Neutrophil (primary cell): Measurements from ENCODE around the gene MANF.
"Not testable (repeated sequence)": the region's sequence is repeated elsewhere in the genome, so short reads cannot be mapped to it uniquely, and the experiment has no call there.

Source experiments
- H3K27ac ChIP-seq: fragments of 200-600 bp; sonication (generic); 2 replicates; pipeline ENCODE4 v1.5.1; 2016; ENCODE audit warnings: mild to moderate bottlenecking, moderate library complexity
- H3K27me3 ChIP-seq: fragments of 200-600 bp; sonication (generic); 2 replicates; pipeline ENCODE4 v1.6.0; 2016; ENCODE audit warnings: mild to moderate bottlenecking
- H3K36me3 ChIP-seq: fragments of 200-600 bp; sonication (generic); 2 replicates; pipeline ENCODE4 v1.5.1; 2017
- H3K4me1 ChIP-seq, 2 experiments: fragments of 200-600 bp in 1 of 2; sonication (generic) in 1 of 2; 1 replicate in 1 of 2; 2 replicates in 1 of 2; pipeline versions ENCODE4 v1.5.1 to v1.6.1; 2013 to 2016; ENCODE audit warnings: low read depth in 1 of 2, low read length in 1 of 2, mild to moderate bottlenecking in 1 of 2, moderate library complexity in 1 of 2; ENCODE audit not compliant: control insufficient read depth in 1 of 2, insufficient read depth in 1 of 2
- H3K4me3 ChIP-seq, 2 experiments: fragments of 200-600 bp in 1 of 2; sonication (generic) in 1 of 2; 1 replicate in 1 of 2; 2 replicates in 1 of 2; pipeline ENCODE4 v1.5.1; 2013 to 2016; ENCODE audit warnings: low read depth in 1 of 2, low read length in 1 of 2, mild to moderate bottlenecking in 1 of 2, moderate library complexity in 1 of 2
- H3K9me3 ChIP-seq: fragments of 200-600 bp; sonication (generic); 2 replicates; pipeline ENCODE4 v1.5.1; 2016
- TF ChIP-seq, protein P1 (sequence below): fragments of 200-600 bp; sonication (generic); IDR thresholded peaks from 2 replicates; pipeline ENCODE4 v1.5.1; 2016; ENCODE audit warnings: antibody characterized with exemption

MANF gene

DNA sequence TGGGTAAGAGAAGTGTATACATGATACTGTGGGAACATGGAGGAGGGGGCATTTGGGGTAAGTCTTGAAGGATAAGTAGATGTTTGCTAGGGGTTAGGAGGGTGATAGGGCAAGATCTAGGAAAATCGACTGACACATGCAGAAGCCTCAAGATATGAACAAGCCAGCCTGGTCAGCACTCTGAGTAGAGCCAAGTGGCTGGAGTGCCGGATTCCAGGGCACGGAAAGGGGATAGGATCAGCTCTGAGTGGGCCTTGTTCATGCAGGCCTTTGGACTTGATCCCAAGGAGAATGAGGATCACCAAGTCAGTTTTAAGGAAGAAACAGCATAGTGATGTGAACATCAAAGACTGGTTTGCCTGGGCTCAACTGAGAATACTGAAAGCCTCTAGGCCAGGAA lies 24.3 kb upstream of the MANF start:
- no peaks in the 10 kb centered on the region for H3K9me3 ChIP-seq
- H3K27me3 ChIP-seq, result no peaks in the 10 kb centered on the region
- no peak overlapping the region for H3K4me3 ChIP-seq
- TF ChIP-seq, protein P1, sequence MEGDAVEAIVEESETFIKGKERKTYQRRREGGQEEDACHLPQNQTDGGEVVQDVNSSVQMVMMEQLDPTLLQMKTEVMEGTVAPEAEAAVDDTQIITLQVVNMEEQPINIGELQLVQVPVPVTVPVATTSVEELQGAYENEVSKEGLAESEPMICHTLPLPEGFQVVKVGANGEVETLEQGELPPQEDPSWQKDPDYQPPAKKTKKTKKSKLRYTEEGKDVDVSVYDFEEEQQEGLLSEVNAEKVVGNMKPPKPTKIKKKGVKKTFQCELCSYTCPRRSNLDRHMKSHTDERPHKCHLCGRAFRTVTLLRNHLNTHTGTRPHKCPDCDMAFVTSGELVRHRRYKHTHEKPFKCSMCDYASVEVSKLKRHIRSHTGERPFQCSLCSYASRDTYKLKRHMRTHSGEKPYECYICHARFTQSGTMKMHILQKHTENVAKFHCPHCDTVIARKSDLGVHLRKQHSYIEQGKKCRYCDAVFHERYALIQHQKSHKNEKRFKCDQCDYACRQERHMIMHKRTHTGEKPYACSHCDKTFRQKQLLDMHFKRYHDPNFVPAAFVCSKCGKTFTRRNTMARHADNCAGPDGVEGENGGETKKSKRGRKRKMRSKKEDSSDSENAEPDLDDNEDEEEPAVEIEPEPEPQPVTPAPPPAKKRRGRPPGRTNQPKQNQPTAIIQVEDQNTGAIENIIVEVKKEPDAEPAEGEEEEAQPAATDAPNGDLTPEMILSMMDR, result no peak
- no peak overlapping the region for H3K27ac ChIP-seq
- no peaks in the 10 kb centered on the region for H3K4me1 ChIP-seq
- no peaks in the 10 kb centered on the region for H3K36me3 ChIP-seq

DNA sequence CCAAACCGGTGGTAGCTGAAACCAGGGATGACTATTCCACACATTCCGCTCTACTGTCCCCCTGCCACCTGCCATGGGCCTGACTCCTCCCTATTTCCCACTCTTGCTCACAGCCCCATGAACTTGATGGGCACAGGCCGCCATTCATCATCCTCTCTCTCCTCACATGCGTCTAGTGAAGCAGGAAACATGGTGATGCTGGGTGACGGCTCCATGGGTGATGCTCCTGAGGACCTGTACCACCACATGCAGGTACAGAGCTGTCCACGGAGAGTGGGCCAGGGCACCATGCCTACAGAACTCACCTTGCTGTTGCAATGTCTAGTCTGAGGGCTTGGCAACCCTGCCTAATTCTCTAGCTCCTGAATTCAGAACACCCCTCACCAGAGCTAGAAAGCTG lies 23.3 kb upstream of the MANF start:
- no peak overlapping the region for H3K27ac ChIP-seq

GRCh38 chr3:51362476-51362875 lies 22.6 kb upstream of the MANF start:
- TF ChIP-seq, protein P1, result no peak
- Histone ChIP-seq H3K36me3 (no peaks in the 10 kb centered on the region), H3K4me3 (no peak overlapping the region), H3K27ac (no peak overlapping the region), H3K27me3 (no peaks in the 10 kb centered on the region), H3K9me3 (no peaks in the 10 kb centered on the region), H3K4me1 (no peaks in the 10 kb centered on the region)

More for the DNA sequence above, 23.3 kb upstream of the MANF start:
- no peaks in the 10 kb centered on the region for H3K36me3 ChIP-seq
- no peaks in the 10 kb centered on the region for H3K9me3 ChIP-seq
- H3K4me3 ChIP-seq, result no peak overlapping the region
- no peaks in the 10 kb centered on the region for H3K4me1 ChIP-seq
- TF ChIP-seq, protein P1, result no peak
- H3K27me3 ChIP-seq, result no peaks in the 10 kb centered on the region

DNA sequence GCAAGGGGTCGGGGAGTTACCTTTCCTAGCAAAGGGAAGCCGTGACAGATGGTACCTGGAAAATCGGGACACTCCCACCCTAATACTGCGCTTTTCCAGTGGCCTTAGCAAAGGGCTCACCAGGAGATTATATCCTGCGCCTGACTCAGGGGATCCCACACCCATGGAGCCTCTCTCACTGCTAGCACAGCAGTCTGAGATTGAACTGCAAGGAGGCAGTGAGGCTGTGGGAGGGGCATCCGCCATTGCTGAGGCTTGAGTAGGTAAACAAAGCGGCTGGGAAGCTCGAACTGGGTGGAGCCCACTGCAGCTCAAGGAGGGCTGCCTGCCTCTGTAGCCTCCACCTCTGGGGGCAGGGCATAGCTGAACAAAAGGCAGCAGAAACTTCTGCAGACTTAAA lies 16.8 kb upstream of the MANF start:
- H3K36me3 ChIP-seq, H3K27ac ChIP-seq, H3K4me3 ChIP-seq, H3K9me3 ChIP-seq, H3K4me1 ChIP-seq, H3K27me3 ChIP-seq: not testable (repeated sequence)

DNA sequence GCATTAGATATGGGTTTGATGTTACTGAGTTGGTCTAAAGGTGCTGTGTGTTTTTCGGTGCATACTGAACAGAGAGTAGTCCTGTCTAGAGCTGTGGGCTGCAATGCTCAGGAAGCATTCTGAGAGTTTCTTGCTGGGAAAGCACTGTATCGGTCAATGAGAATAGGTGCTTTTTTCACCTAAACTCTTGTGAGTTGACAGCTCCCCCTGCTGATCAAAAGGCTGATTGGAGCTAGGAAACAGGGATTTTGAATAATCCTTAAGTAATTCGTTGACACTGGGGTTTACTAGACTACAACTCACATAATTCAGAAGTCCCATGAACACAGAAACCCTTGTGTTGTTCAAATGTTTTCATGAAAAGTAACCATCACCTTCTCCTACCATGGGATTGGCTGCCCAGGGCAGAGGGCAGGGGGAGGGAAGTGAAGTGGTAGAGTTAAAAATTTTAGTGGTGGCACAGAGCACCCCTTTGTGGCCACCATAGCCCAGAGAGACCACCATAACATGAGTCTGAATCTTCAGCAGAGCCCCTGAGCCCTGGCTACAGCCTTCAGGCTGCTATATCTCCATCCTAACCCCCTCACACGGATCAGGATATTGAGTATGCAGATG lies 13.0 kb upstream of the MANF start:
- H3K4me3 ChIP-seq, result no peak overlapping the region
- no peaks in the 10 kb centered on the region for H3K27me3 ChIP-seq
- no peaks in the 10 kb centered on the region for H3K9me3 ChIP-seq
- H3K4me1 ChIP-seq, result no peaks in the 10 kb centered on the region
- H3K27ac ChIP-seq, result no peak overlapping the region
- TF ChIP-seq, protein P1, result peak; percentile 12
- H3K36me3 ChIP-seq, result no peaks in the 10 kb centered on the region

GRCh38 chr3:51373658-51374421 lies 11.3 kb upstream of the MANF start:
- Histone ChIP-seq H3K36me3 (no peaks in the 10 kb centered on the region), H3K27me3 (no peaks in the 10 kb centered on the region), H3K9me3 (no peaks in the 10 kb centered on the region), H3K4me3 (no peak overlapping the region), H3K4me1 (no peaks in the 10 kb centered on the region), H3K27ac (no peak overlapping the region)
- TF ChIP-seq, protein P1, result no peak
